ENCODE measurements around the gene CMTM2.
"Not testable (repeated sequence)": the region's sequence is repeated elsewhere in the genome, so short reads cannot be mapped to it uniquely, and the experiment has no call there.

Gene CMTM2

DNA sequence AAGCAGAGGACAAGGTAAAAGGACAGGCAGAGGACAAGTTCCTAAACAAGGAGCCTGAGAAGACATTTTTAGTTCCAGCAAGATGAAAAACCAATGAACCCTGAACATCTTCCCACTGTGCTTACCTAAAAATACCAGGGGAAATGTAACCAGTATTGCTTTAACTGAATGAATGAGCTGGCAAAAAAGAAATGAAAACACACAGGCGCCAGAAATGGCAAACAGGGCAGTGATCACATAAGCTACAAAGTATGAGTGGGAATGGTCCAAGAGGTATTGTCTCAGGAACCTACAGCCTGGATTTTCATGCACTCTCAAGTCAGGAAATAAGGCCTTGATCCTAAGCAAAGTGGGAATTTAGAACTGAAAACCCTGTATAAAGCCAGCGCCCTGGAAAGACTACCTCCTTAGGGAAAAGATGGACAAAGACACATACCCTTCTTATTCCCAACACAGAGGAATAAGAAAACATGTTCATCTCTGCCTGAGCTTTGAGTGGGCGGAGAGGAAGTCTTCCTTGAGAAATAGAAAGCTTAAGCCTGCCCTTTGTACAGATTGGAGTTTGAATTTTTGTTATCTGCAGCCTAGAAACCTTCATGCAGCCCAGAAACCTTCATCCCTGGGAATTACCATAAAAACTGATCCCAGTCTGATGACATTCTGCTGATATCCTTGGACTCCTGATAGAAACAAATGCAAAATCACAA lies 2.1 kb downstream of the CMTM2 start:
- DNase-seq (ENCODE audit: low read depth), result no peak

- DNase-seq (ENCODE audit: low read depth), result no peak
Measured at GRCh38 chr16:66585481-66586239, 6.4 kb downstream of the CMTM2 start.

- DNase-seq (ENCODE audit: low read depth), result no peak
Measured at GRCh38 chr16:66587881-66588600, 8.8 kb downstream of the CMTM2 start.

DNA sequence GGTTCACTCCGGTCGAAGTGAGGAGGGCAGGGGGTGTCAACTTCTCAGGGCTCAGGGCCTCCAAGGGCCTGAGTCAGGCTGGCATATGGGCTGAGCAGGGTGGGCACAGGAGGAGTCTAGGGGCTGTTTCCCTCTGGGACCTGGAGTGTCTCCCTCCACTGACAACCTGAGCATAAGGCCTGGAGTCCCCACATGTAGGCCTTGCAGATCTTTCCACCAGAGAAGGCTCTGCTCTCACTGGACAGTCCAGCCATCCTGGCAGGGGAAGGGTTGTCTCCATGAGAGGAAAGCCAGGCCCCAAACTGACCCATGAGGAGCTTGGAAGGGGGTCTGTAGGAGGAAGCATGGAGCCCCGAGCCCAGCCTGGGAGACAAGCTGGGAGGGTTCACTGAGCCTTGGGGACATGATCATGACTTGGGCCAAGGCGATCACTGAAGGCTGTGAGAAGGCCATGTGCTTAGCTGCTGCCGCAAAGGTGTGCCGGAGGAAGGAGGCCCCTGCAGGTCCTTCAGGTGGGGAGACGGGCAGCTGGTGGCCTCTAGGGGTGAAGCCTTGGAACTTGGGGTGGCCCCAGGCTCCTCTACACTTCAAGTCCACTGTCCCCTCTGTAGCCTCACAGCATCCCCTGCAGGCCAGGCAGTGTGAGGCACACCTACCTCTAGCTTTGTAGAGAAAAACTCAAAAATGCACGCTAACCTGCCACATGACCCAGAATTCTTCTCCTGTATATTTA lies 9.9 kb downstream of the CMTM2 start:
- DNase-seq (ENCODE audit: low read depth), result peak; percentile 23

- no peak for DNase-seq (ENCODE audit: low read depth)
Measured at GRCh38 chr16:66590322-66590721, 11.1 kb downstream of the CMTM2 start.

- no peak for DNase-seq (ENCODE audit: low read depth)
Measured at GRCh38 chr16:66591018-66591417, 11.8 kb downstream of the CMTM2 start.

- no peak for DNase-seq (ENCODE audit: low read depth)
Measured at GRCh38 chr16:66592241-66592640, 13.0 kb downstream of the CMTM2 start.

GRCh38 chr16:66592814-66593213 lies 13.6 kb downstream of the CMTM2 start:
- no peak for DNase-seq (ENCODE audit: low read depth)

DNA sequence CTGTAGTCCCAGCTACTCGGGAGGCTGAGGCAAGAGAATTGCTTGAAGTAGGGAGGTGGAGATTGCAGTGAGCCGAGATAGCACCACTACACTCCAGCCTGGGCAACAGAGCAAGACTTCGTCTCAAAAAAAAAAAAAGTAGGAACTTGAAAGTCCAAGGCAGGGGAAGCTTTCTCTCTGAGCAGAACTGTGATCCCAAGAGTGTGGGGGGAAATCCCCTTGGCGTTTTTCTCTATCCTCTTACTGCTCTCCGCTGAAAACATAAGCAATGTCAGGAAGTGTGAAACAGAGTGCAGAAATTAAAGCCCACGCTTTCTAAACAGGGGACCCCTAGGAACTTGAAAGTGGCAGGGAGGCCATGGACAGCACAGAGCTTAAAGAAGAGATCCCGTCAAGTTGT lies 15.5 kb downstream of the CMTM2 start:
- no peak for DNase-seq (ENCODE audit: low read depth)

DNA sequence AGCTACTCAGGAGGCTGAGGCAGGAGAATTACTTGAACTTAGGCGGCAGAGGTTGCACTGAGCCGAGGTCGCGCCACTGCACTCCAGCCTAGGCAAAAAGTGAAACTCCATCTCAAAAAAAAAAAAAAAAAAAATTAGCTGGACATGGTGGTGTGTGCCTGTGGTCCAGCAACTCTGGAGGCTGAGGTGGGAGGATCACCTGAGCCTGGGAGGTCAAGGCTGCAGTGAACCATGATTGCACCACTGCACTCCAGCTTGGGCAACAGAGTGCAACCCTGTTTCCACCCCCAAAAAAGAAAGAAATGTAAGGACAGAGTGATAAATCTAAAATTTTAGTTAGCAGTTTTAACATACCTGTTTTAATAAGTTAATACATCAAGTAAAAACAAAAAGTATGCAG lies 17.3 kb downstream of the CMTM2 start:
- not testable (repeated sequence) for DNase-seq (ENCODE audit: low read depth)

DNA sequence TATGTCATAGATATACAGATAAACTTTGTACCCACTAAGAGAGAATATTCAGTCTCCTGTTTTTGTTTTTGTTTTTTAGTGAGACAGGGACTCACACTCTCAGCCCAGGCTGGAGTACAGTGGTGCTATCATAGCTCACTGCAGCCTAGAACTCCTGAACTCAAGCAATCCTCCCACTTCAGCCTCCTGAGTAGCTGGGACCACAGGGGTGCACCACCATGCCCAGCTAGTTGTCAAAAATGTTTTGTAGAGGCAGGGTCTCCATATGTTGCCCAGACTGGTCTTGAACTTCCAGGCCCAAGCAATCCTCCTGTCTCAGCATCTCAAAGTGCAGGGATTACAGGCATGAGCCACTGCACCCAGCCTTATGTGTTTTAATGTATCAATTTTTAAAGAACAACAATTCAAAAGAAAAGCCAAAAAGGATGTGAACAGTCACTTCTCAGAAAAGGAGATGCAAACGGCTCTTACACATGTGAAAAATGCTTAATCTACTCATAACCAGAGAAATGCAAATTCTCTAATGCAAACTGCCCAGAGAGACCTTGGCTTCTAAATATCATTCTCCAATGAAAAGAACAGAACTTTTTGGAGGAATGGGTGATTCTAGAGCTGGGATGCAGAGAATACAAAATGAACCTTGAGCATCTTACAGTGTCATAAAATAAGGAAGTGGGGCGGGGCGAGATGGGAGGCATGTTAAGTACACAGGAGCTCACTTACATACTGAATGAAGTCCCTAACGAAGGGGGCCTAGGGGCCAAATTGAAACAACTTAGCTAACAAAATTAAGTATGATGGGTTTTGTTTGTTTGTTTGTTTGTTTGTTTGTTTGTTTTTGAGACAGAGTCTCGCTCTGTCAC lies 18.0 kb downstream of the CMTM2 start:
- no peak for DNase-seq (ENCODE audit: low read depth)

GRCh38 chr16:66598111-66598510 lies 18.8 kb downstream of the CMTM2 start:
- DNase-seq (ENCODE audit: low read depth), result no peak

DNA sequence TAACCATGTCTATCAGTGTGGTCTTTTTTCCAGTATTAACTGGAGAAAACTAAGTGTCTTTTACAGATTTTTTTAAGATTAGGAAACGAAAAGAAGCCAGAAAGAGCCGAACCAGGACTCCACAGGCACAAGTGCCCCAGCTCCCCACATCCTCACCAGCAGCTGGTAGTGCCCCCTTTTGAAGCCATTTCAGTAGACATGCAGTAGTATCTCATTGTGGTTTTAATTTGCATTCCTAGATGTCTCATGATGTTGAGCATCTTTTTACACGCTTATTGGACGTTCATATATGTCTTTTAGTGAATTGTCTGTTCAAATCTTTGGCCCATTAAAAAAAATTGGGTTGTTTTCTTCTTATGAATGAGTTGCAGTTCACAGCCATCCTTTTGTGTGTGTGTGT lies 20.5 kb downstream of the CMTM2 start:
- DNase-seq (ENCODE audit: low read depth), result no peak

DNA sequence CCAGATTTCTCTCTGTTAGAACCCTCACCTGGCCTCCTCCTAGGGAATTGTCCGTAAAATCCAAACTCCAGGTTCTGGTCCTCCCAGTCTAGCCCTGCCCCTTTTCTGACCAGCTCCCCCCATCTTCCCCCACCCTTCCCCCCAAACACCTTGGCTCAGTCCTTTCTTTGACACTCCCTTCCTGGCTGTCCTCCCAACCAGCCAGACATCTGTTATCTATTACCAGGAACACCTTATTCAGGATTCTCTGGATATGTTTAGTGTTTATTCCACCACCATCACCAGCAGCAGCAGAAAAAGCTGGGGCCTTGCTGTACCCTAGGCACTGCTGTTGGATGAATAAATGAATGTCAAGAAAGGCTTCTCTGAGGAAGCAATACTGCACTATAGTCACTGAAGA lies 21.2 kb downstream of the CMTM2 start:
- no peak for DNase-seq (ENCODE audit: low read depth)

DNA sequence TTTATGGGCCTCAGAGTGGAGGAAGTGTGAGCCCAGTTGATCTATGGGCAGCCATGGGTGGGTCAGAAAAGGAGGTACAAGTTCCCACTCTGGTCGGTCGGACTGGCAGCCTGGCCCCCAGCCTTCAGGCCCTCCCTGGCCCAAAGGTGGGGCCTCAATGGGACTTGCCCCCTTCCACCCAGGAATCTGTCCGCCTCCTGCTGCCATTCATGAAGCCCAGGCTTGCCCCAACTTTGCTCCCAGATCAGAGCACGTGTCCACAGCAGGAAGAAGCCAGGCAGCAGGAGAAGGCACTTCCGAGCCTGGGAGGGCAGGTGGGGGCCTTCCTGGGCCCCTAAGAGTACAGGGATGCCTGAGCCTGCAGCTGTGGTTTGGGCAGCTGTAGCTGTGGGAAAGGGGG lies 22.2 kb downstream of the CMTM2 start:
- DNase-seq (ENCODE audit: low read depth), result no peak

DNA sequence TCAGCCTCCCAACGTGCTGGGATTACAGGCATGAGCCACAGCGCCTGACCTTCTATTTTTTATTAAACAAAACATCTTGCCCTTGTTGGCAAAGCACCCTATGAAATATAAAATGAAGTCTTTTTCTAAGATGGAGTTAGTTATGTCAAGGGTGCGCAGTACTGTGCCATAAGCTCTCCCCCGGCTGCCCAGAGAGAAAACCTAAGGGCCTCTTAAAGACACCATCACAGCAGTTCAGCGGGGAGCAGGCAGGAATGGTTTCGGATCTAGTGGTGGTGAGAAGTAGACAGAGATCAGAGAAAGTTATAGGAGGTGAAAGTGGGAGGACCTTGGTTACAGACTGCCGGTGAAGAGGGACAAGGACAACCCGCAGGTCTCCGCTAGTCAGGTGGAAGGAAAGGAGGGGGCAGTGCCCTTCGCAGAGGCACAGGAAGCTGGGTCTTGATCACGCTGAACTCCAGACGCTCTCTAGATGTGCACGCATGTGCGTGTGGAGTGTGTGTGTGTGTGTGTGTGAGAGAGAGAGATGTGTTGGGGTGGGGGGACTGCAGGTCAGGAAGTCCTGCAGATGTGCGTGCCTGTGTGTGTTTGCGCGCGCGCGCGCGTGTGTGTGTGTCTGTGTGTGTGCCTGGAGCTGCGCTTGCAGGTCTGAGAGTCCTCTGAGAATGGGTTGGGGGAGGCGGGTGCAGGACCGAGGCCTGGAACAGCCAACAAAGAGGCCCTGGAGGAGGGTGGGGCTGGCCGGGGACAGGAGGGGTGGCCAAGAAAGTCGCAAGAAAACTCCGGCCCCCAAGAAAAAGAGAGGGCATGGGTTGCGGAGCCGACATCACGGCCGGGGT lies 24.5 kb downstream of the CMTM2 start:
- DNase-seq (ENCODE audit: low read depth), result no peak

GRCh38 chr16:66604376-66605176 lies 25.3 kb downstream of the CMTM2 start, which contains the start of gene CMTM3:
Gene CMTM3 (plus strand): TSS chr16:66604704. CDS start chr16:66604806, 102 bp downstream.
- DNase-seq (ENCODE audit: low read depth), result no peak

DNA sequence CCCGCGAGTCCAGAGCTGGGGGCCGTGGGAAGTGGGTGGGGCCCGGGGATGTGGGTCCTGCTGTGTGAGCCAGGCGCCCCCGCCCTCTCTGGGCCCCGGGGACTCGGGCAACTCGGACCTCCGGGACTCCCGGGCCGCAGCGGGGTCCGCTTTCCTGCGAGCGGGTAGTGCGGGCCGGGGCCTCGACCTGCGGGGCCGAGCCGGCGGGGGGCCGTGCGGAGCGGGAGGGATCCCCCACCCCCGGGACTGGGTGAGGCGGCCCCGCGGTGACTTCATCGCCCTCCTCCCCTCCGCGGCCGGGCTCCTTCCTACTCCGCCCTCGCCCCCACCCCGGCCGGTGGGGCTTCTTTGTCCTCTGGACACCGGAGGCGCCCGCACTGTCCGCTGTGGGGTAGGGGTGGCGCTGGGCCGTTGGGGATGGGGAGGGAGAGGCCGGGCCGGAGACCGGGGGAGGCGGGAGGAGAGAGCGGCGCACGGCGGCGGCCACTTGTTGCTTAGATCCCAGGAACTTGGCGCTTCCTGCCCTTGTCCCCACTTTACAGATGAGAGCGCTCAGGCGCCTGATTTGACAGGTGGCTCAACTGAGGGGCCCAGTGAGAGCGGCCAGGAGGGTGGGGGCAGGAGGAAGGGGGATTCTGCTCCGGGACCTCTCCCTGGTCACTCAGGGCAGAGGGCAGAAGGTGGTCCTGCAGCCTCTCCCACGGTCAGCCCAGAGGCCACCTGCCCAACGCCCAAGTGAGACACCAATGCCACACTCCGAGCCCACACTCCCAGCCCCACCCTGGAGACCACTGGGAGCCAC lies 26.1 kb downstream of the CMTM2 start:
- no peak for DNase-seq (ENCODE audit: low read depth)
